NCI-H146 (cell line): ENCODE measurements around the gene SLC22A6.
A peak's percentile ranks its signal among the peaks of the same experiment; 100 is the strongest.

Experiments
- DNase-seq: peaks from one replicate; lab custom pipeline; 2025; lab: John Stamatoyannopoulos, UW

Gene SLC22A6

DNA sequence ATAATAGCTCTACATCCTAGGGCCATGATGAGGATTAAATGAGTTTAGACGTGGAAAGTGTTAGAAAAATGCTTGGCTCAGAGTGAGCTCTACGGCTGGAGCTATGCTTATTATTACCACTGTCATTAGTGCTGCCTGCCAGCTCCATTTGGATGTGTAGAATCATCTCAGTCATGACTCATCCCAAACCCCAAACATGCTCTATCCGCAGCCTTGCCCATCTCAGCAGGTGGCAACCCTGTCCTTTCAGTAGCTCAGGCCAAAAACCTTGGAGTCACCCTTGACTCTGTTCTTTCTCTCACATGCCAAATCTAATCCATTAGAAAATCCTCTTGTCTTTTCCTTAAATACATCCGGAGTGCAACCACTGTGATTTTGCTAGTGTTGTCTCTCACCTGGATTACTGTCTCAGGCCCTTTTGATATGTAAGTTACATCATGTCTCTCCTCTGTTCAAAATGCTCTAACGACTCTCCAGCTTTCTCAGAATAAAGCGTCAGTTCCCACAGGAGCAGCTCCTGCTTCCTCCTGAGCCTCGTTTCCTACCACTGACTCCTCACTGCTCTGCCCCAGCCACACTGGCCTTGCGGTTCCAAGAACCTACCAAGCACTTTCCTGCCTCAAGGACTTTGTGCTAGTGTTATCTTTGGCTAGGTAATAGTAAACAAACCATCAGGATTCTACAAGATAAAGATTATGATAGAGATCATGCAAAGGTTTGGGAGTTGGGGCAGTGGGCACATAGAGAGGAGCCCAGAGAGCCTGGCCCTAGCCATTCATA lies 53.1 kb downstream of the SLC22A6 start:
- no peak for DNase-seq

DNA sequence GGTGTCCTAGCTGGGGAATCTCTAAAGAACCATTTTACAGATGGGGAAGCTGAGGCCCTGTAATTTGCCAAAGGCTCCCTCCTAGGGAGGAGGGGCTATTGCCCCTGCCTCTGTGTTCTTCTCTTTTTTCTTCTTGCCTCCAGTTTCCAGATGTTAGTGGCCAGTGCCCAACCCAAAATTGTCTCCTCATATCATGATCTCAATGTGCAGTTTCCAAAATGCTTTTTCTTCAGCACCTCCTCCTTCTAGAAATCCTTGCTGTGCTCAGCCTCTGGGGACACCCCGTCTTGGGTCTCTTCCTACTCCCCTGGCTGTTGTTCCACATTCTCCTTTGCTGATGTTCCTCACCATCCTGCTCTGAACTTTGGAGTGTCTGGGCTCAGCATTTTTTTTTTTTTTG lies 54.1 kb downstream of the SLC22A6 start:
- no peak for DNase-seq

DNA sequence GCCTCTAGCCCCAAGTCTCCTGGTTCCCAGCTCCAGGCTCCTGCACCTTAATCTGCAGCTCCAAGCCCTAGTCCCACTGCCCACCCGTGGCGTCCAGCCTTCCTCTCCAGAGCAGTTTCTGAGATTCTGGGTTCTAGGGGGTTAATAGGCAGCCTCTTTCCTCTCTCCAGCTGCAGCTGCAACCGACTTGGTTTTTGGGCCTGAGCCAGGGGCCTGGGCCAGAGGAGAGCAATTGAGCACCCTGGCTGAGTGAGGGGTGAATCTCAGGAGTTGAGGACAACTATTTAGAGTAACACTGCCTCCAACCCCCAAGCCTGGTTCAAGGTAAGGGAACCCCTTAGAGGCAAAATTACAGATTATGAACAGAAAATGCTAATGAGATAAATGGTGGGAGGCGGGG lies 54.6 kb downstream of the SLC22A6 start:
- DNase-seq, result no peak

DNA sequence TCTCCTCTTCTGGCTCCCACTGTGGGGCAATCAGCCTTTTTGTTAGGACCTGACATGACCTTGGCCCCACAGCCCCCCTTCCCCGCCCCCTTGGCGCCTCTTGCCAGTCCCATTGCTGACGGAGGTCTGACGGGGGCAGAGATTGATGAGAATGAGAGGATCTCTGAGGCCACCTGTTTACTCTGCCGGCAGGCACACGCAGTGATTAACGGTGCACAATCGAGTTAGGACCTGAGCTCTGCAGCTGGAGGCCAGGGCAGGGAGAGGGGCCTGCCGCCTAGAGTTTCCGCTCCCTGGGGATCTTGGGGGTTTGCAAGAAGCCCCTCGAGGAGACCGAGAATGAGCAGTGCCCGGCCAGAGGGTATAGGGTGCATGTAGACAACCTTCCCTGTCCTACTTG lies 56.8 kb downstream of the SLC22A6 start:
- peak; percentile 11 for DNase-seq

DNA sequence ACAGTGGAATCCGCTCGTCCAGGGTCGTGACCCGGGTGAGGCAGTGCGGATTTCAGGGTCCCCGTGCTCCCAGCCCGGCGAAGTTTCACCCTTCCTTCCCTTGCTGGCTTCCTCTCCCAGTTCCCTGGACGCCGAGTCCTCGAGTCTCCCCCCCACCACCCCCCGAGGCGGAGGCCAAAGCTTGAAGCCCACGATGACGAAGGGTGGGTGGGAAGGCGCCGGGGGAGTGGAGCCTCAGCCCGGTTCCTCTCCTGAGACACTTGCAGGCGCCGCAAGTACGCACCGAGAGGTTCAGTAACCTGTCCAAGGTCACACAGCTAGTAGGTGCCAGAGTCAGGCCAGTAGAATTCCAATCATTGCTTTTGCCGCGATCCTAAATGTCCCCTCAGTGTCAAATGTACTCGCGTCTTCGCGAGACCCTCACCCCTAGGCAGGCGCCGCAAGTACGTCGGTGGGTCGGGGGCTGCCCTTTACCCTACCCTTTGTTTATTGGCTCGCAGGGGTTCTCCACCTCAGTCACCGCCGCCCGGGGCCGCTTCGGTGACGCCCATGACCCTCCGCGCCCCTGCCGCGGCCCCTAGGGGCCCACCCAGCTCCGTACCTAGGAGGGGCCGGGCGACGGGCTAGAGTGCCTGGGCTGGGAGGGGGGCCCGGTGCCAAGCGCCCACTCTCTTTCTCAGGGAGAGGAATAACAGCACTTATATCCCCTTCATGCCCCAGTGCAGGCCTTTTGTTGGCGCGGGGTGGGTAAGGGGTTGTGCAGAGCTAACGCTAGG lies 57.9 kb downstream of the SLC22A6 start:
- DNase-seq, result no peak
